H1 (cell line): ENCODE measurements around the gene MARS2. TPM values are rescaled to one million over a fixed set of nuclear protein-coding genes. Genes with fewer than 3 reads are reported as not detected.

Source experiments
- CTCF ChIA-PET: fragments of 300-600 bp; sonication (Branson Sonifier 250); formaldehyde crosslinking; loops from one replicate; lab custom pipeline; 2021; ENCODE audit not compliant: partially characterized antibody; lab: Charles Lee
- POLR2A ChIA-PET: fragments of 300-600 bp; sonication (Branson Sonifier 250); formaldehyde crosslinking; loops from one replicate; lab custom pipeline; 2021; ENCODE audit warnings: inconsistent platforms; ENCODE audit not compliant: partially characterized antibody; lab: Charles Lee
- DNase-seq, 2 experiments: peaks; one replicate each; pipeline versions ENCODE4 v3.0.0 to v3.0.0-alpha.2; 2010 to 2022; ENCODE audit warnings: low spot score in 2 of 2, low read depth in 1 of 2, mixed read lengths in 1 of 2
- FAIRE-seq: peaks from 2 replicates; lab custom pipeline; 2011; peaks lifted over from hg19 to GRCh38; lab: Jason Lieb, UNC
- H2AFZ ChIP-seq: 2 replicates; pipeline ENCODE4 v1.8.1; 2012; ENCODE audit warnings: low read length, inconsistent platforms
- H2AK5ac ChIP-seq: 2 replicates; pipeline ENCODE4 v1.6.1; 2013; ENCODE audit warnings: low read depth, low read length
- H2BK120ac ChIP-seq: replicated peaks from 2 replicates; pipeline ENCODE3; 2013; ENCODE audit warnings: low read depth, low read length, inconsistent platforms
- H2BK12ac ChIP-seq: 2 replicates; pipeline ENCODE4 v1.6.1; 2013; ENCODE audit warnings: low read depth, low read length
- H2BK15ac ChIP-seq: 2 replicates; pipeline ENCODE4 v1.6.1; 2013; ENCODE audit warnings: low read length
- H2BK20ac ChIP-seq: 2 replicates; pipeline ENCODE4 v1.6.1; 2013; ENCODE audit warnings: low read length
- H2BK5ac ChIP-seq: 2 replicates; pipeline ENCODE4 v1.6.1; 2013; ENCODE audit warnings: low read depth, low read length
- H3K14ac ChIP-seq: 2 replicates; pipeline ENCODE4 v1.6.1; 2013; ENCODE audit warnings: inconsistent platforms; ENCODE audit not compliant: insufficient read length
- H3K18ac ChIP-seq: 2 replicates; pipeline ENCODE4 v1.6.1; 2013; ENCODE audit warnings: low read length; ENCODE audit errors: extremely low read depth
- H3K23ac ChIP-seq: 2 replicates; pipeline ENCODE4 v1.6.1; 2013; ENCODE audit warnings: inconsistent platforms; ENCODE audit not compliant: insufficient read length
- H3K23me2 ChIP-seq: 2 replicates; pipeline ENCODE4 v1.6.1; 2013; ENCODE audit warnings: low read depth, low read length
- H3K27ac ChIP-seq: 2 replicates; pipeline ENCODE4 v1.6.1; 2011; ENCODE audit warnings: low read depth, low read length, inconsistent platforms
- H3K27me3 ChIP-seq, 4 experiments: replicated peaks in 1 of 4; 1 replicate in 1 of 4; 2 replicates in 3 of 4; pipeline versions ENCODE4 v1.6.1 to v1.8.1; 2011 to 2013; ENCODE audit warnings: low read length in 3 of 4, mild to moderate bottlenecking in 3 of 4, inconsistent platforms in 2 of 4, mixed read lengths in 2 of 4, moderate library complexity in 1 of 4; ENCODE audit not compliant: control insufficient read depth in 3 of 4, insufficient read depth in 3 of 4; ENCODE audit errors: extremely low read depth in 1 of 4
- H3K36me3 ChIP-seq, 4 experiments: 2 replicates each; pipeline versions ENCODE4 v1.6.1 to v1.8.1; 2011 to 2013; ENCODE audit warnings: mild to moderate bottlenecking in 4 of 4, low read length in 3 of 4, moderate library complexity in 2 of 4, control low read depth in 1 of 4, inconsistent platforms in 1 of 4; ENCODE audit not compliant: insufficient read depth in 4 of 4, control insufficient read depth in 2 of 4
- H3K4ac ChIP-seq: replicated peaks from 2 replicates; pipeline ENCODE3; 2013; ENCODE audit warnings: low read length, low read depth, mixed read lengths, inconsistent platforms; ENCODE audit not compliant: insufficient read length
- H3K4me1 ChIP-seq, 4 experiments: replicated peaks in 1 of 4; 1 replicate in 1 of 4; 2 replicates in 3 of 4; pipeline versions ENCODE4 v1.6.1 to v1.8.1; 2011 to 2013; ENCODE audit warnings: low read length in 3 of 4, inconsistent platforms in 2 of 4, mixed read lengths in 1 of 4; ENCODE audit not compliant: insufficient read depth in 4 of 4, control insufficient read depth in 3 of 4
- H3K4me2 ChIP-seq, 2 experiments: 2 replicates each; pipeline versions ENCODE4 v1.6.1 to v1.8.1; 2011 to 2013; ENCODE audit warnings: low read depth in 2 of 2, low read length in 2 of 2, control low read depth in 1 of 2, inconsistent platforms in 1 of 2, mild to moderate bottlenecking in 1 of 2; ENCODE audit not compliant: insufficient read depth in 1 of 2
- H3K4me3 ChIP-seq, 4 experiments: fragments of 200-600, 300-600 bp in 1 of 4; sonication (generic), shearing (Covaris generic), sonication (Bioruptor Twin) in 1 of 4; 2 replicates each; pipeline versions ENCODE4 v1.5.1 to v1.8.1; 2011 to 2016; ENCODE audit warnings: low read length in 4 of 4, low read depth in 3 of 4, control low read depth in 2 of 4, inconsistent platforms in 2 of 4, mild to moderate bottlenecking in 2 of 4, mixed read lengths in 1 of 4, moderate library complexity in 1 of 4; ENCODE audit not compliant: insufficient read depth in 2 of 4; ENCODE audit errors: extremely low read depth in 1 of 4
- H3K56ac ChIP-seq: replicated peaks from 2 replicates; pipeline ENCODE3; 2013; ENCODE audit warnings: low read depth, mild to moderate bottlenecking, mixed read lengths, low read length, inconsistent platforms; ENCODE audit not compliant: insufficient read length
- H3K79me1 ChIP-seq: 2 replicates; pipeline ENCODE4 v1.6.1; 2013; ENCODE audit warnings: low read depth, low read length, control low read depth
- H3K79me2 ChIP-seq, 2 experiments: 2 replicates each; pipeline versions ENCODE4 v1.6.1 to v1.8.1; 2012 to 2013; ENCODE audit warnings: low read length in 2 of 2, mild to moderate bottlenecking in 2 of 2, inconsistent platforms in 1 of 2; ENCODE audit not compliant: insufficient read depth in 2 of 2, control insufficient read depth in 1 of 2
- H3K9ac ChIP-seq, 4 experiments: replicated peaks in 1 of 4; 1 replicate in 1 of 4; 2 replicates in 3 of 4; pipeline versions ENCODE4 v1.6.1 to v1.8.1; 2011 to 2013; ENCODE audit warnings: low read depth in 3 of 4, low read length in 3 of 4, control low read depth in 2 of 4, mild to moderate bottlenecking in 2 of 4, moderate library complexity in 2 of 4, inconsistent platforms in 1 of 4; ENCODE audit errors: extremely low read depth in 1 of 4
- H3K9me3 ChIP-seq, 2 experiments: 2 replicates each; pipeline versions ENCODE4 v1.6.1 to v1.8.1; 2012 to 2013; ENCODE audit warnings: mild to moderate bottlenecking in 2 of 2, moderate library complexity in 2 of 2, control low read depth in 1 of 2, inconsistent platforms in 1 of 2, low read depth in 1 of 2, low read length in 1 of 2, mixed read lengths in 1 of 2; ENCODE audit not compliant: insufficient read depth in 2 of 2
- H4K20me1 ChIP-seq, 2 experiments: replicated peaks in 1 of 2; 2 replicates each; pipeline versions ENCODE3 to v1.8.1; 2011 to 2013; ENCODE audit warnings: inconsistent platforms in 2 of 2, low read length in 2 of 2, mild to moderate bottlenecking in 1 of 2; ENCODE audit not compliant: insufficient read depth in 2 of 2, control insufficient read depth in 1 of 2
- H4K5ac ChIP-seq: 2 replicates; pipeline ENCODE4 v1.6.1; 2013; ENCODE audit warnings: low read length, low read depth, mixed read lengths, inconsistent platforms; ENCODE audit not compliant: insufficient read length
- H4K8ac ChIP-seq: 2 replicates; pipeline ENCODE4 v1.8.0; 2013; ENCODE audit warnings: mild to moderate bottlenecking, moderate library complexity, low read length, inconsistent platforms; ENCODE audit not compliant: insufficient read depth; ENCODE audit errors: extremely low read depth
- H4K91ac ChIP-seq: replicated peaks from 2 replicates; pipeline ENCODE3; 2013; ENCODE audit warnings: low read length, mixed read lengths, inconsistent platforms; ENCODE audit not compliant: insufficient read length
- EZH2 ChIP-seq: fragments of 200-600 bp; sonication (generic); IDR thresholded peaks from 2 replicates; pipeline ENCODE4 v1.7.1; 2012; ENCODE audit warnings: low read depth, mild to moderate bottlenecking, moderate library complexity, low read length, inconsistent platforms; ENCODE audit not compliant: severe bottlenecking
- WGBS, 2 experiments: shearing (Covaris generic) in 1 of 2; methylation state at CpG; one replicate each; pipeline versions ENCODE4 v1.1.6 to v1.1.7; 2013 to 2015; ENCODE audit warnings: low lambda C conversion rate in 2 of 2, mixed read lengths in 2 of 2, inconsistent platforms in 1 of 2, low coverage in 1 of 2, missing lambda C conversion rate in 1 of 2; ENCODE audit not compliant: insufficient replicate concordance in 2 of 2, insufficient coverage in 1 of 2, insufficient read length in 1 of 2; ENCODE audit errors: extremely low coverage in 1 of 2, missing lambda C conversion rate in 1 of 2; 5-methylcytosine and 5-hydroxymethylcytosine counted together
- polyA plus RNA-seq, 7 experiments: library from polyadenylated mRNA; depleted of rRNA in 3 of 7; stranded (reverse) in 5 of 7; unstranded in 2 of 7; fragments of >200 nt in 5 of 7; fragments of 200-250 nt in 2 of 7; gene quantifications; 1 replicate in 5 of 7; 2 replicates in 1 of 7; 4 replicates in 1 of 7; pipeline versions ENCODE4 v1.2.1 to v1.2.3, GENCODE V29; 2011 to 2013; ENCODE audit warnings: missing spikeins in 2 of 7, mixed read lengths in 2 of 7
- total RNA-seq: library from RNA; stranded (reverse); fragmentation: NEBNext Ultra II Directional; extraction: Animal tissue kit (Norgen Biotek cat#: 25700); gene quantifications from 2 replicates; pipeline ENCODE4 v1.2.1, GENCODE V29; 2021
- TF ChIP-seq, protein P1 (sequence below): IDR thresholded peaks from 2 replicates; pipeline ENCODE4 v1.6.1; 2011; ENCODE audit warnings: low read length, improper control_type of control experiment

MARS2 gene
- total and polyA plus RNA-seq, 2 of the 8 experiments (the other 6 are each of a cell fraction or from before 2014, with no cell fraction given), result 15.7 to 27.2 TPM

GRCh38 chr2:197673106-197673505, 32.1 kb upstream of the MARS2 start:
- Histone ChIP-seq H3K4me2 (peak overlapping the region in 1 of 2 experiments; percentile 32; a peak in 3 of 4 replicates), H2AK5ac (no peak overlapping the region), H4K8ac (no peak overlapping the region), H3K27me3 (no peaks in the 10 kb centered on the region), H2BK15ac (no peak overlapping the region), H3K9me3 (no peaks in the 10 kb centered on the region), H3K18ac (no peak overlapping the region), H3K27ac (no peak overlapping the region), H3K9ac (no peak overlapping the region), H2BK120ac (no peak overlapping the region), H2BK12ac (no peak overlapping the region), H2BK5ac (no peak overlapping the region), H3K4me1 (peaks cover 0 to 13% (median 7%) of the 10 kb centered on the region in 4 experiments; a peak in 6 of 7 replicates), H2BK20ac (no peak overlapping the region), H3K79me2 (no peaks in the 10 kb centered on the region; a peak in 1 of 4 replicates), H4K91ac (no peak overlapping the region), H3K23me2 (no peaks in the 10 kb centered on the region), H4K20me1 (no peaks in the 10 kb centered on the region), H3K4ac (no peak overlapping the region), H3K14ac (no peak overlapping the region), H3K79me1 (no peaks in the 10 kb centered on the region), H3K56ac (no peak overlapping the region), H3K23ac (no peak overlapping the region), H2AFZ (no peak overlapping the region; the same call in 1 of the 2 replicates), H3K4me3 (no peak overlapping the region), H3K36me3 (no peaks in the 10 kb centered on the region), H4K5ac (no peak overlapping the region)
- DNase-seq (no peak), FAIRE-seq (no peak)
- no peak for TF ChIP-seq EZH2
- TF ChIP-seq, protein P1, sequence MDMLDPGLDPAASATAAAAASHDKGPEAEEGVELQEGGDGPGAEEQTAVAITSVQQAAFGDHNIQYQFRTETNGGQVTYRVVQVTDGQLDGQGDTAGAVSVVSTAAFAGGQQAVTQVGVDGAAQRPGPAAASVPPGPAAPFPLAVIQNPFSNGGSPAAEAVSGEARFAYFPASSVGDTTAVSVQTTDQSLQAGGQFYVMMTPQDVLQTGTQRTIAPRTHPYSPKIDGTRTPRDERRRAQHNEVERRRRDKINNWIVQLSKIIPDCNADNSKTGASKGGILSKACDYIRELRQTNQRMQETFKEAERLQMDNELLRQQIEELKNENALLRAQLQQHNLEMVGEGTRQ, result no peak
- WGBS, 2 experiments, result 76% methylated on average over 5 of the region's 5 CpGs; no CpG with 5 or more reads in 1 of the 2 experiments
- ChIA-PET CTCF (interaction anchor here (1.0 to 1.3 kb wide), 2 partner anchors 34 to 36 kb away, joined by 3 read pairs; no protein-coding TSS in a partner anchor), POLR2A (no interaction called here)
